ENCODE data around the gene IL5RA. TPM values are rescaled to one million over a fixed set of nuclear protein-coding genes. Genes with fewer than 3 reads are reported as not detected.

IL5RA gene
- total RNA-seq, 1 donor from 2014 or later = not detected

DNA sequence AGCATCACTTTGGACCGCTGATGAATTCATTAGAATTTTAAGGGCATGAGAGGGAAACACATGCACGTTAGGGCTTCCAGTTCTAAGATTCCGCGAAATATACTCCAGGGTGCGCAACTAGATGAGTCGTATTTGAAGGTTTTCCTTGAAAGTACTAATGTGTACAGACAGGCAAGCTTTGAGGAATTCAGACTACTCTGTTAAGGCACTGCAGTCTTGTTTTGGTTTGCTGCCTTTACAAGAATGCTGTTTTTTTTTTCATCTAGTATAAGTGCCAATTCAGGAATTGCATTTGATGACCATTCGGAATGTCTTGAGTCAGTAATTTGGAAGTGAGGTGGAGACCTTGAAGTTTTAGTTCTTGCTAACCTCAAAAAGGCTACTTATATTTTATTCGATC, 35.7 kb upstream of the IL5RA start:
- no peaks in the 10 kb centered on the region for H3K4me1 Mint-ChIP-seq
- H3K9me3 Mint-ChIP-seq = no peaks in the 10 kb centered on the region
- TF ChIP-seq CTCF (IDR thresholded peaks at IDR 0.05; ENCODE audit: unreplicated experiment) = no peak
- H3K4me3 Mint-ChIP-seq = no peak overlapping the region
- no peak overlapping the region for H3K27ac Mint-ChIP-seq
- no peak for DNase-seq (ENCODE audit: low spot score in 2 of 2, unreplicated experiment in 2 of 2)
- no peaks in the 10 kb centered on the region for H3K27me3 Mint-ChIP-seq (ENCODE audit: low read depth)
- peaks cover 36% of the 10 kb centered on the region for H3K36me3 Mint-ChIP-seq

- no peaks in the 10 kb centered on the region for H3K27me3 Mint-ChIP-seq (ENCODE audit: low read depth)
- peaks cover 54% of the 10 kb centered on the region for H3K36me3 Mint-ChIP-seq
- DNase-seq (ENCODE audit: low spot score in 2 of 2, unreplicated experiment in 2 of 2) = no peak
- no peaks in the 10 kb centered on the region for H3K4me1 Mint-ChIP-seq
- no peak overlapping the region for H3K4me3 Mint-ChIP-seq
- TF ChIP-seq CTCF (IDR thresholded peaks at IDR 0.05; ENCODE audit: unreplicated experiment) = no peak
- H3K9me3 Mint-ChIP-seq = no peaks in the 10 kb centered on the region
- no peak overlapping the region for H3K27ac Mint-ChIP-seq
Measured at GRCh38 chr3:3141939-3142338, 31.8 kb upstream of the IL5RA start.

DNA sequence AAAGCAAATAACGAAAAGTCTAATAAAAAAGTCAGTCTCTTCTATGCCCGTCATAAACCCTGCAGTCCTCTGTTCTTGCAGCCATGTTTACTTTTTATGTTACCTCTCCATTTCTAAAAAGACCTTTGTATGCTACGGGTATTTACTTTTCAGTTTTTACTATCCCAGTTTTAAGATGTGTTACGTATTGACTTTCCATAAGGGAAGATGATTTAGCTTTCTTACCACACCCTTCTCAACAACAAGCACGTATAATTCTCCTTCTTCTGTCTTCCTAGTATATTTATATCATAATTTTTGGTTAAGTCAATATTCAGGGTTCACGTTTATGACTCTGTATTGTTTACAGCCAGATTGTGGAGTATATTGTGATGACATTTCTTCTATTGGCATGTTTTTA, 27.4 kb upstream of the IL5RA start:
- no peaks in the 10 kb centered on the region for H3K9me3 Mint-ChIP-seq
- H3K4me3 Mint-ChIP-seq = no peak overlapping the region

DNA sequence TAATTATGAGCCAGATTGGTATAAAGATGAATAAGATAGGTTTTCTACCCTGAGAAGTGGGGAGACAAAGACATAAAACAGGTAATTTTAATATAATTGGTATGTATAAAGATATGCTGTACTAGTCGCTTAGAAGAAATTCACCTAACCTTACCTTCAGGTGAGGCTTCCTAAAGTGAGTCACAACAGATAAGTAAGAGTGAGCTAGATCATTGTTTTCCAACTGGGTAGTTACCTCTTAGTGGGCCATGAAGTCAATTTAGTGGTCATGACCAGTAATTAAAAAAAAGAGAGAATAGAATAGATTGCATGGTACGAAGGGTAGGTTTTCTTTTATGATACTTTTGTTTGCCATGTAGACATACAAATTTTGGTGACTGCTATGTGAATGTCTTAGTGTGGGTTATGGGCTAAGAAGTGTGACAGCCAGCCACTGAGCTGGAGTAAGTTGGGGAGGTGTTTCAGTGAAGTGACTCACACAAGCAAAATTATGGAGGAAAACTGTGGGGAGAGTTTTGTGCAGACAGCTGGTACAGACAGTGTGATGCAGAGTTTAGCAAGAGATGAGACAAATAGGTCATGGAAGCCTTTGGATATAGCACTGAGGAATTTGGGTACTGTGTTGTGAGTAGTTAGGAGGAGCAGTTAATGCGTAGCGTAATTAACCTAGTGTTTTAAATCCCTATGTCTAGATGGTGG, 24.7 kb upstream of the IL5RA start:
- peaks cover 30% of the 10 kb centered on the region for H3K36me3 Mint-ChIP-seq

More for the DNA sequence above, 27.4 kb upstream of the IL5RA start:
- Mint-ChIP-seq H3K36me3 (peaks cover 32% of the 10 kb centered on the region), H3K4me1 (no peaks in the 10 kb centered on the region), H3K27me3 (ENCODE audit: low read depth) (no peaks in the 10 kb centered on the region), H3K27ac (no peak overlapping the region)
- DNase-seq (ENCODE audit: low spot score in 2 of 2, unreplicated experiment in 2 of 2) = no peak
- no peak for TF ChIP-seq CTCF (IDR thresholded peaks at IDR 0.05; ENCODE audit: unreplicated experiment)

GRCh38 chr3:3133500-3133899, 23.3 kb upstream of the IL5RA start:
- no peak for TF ChIP-seq CTCF (IDR thresholded peaks at IDR 0.05; ENCODE audit: unreplicated experiment)
- H3K27me3 Mint-ChIP-seq (ENCODE audit: low read depth) = no peaks in the 10 kb centered on the region
- H3K36me3 Mint-ChIP-seq = peaks cover 24% of the 10 kb centered on the region
- no peak for DNase-seq (ENCODE audit: low spot score in 2 of 2, unreplicated experiment in 2 of 2)
- H3K27ac Mint-ChIP-seq = no peak overlapping the region
- H3K4me3 Mint-ChIP-seq = no peak overlapping the region
- H3K9me3 Mint-ChIP-seq = no peaks in the 10 kb centered on the region
- peaks cover 4% of the 10 kb centered on the region for H3K4me1 Mint-ChIP-seq

More for the DNA sequence above, 24.7 kb upstream of the IL5RA start:
- Mint-ChIP-seq H3K4me3 (no peak overlapping the region), H3K9me3 (no peaks in the 10 kb centered on the region), H3K27me3 (ENCODE audit: low read depth) (no peaks in the 10 kb centered on the region), H3K4me1 (no peaks in the 10 kb centered on the region), H3K27ac (no peak overlapping the region)
- no peak for DNase-seq (ENCODE audit: low spot score in 2 of 2, unreplicated experiment in 2 of 2)
- no peak for TF ChIP-seq CTCF (IDR thresholded peaks at IDR 0.05; ENCODE audit: unreplicated experiment)
